ENCODE results near the gene SLC22A4. TPM values are rescaled to one million over a fixed set of nuclear protein-coding genes. Genes with fewer than 3 reads are reported as not detected.

Gene SLC22A4
- total and polyA plus RNA-seq, 2 donors (not counting 1 experiment from before 2014, with no cell fraction given) = 0.18 TPM; not detected in 1

DNA sequence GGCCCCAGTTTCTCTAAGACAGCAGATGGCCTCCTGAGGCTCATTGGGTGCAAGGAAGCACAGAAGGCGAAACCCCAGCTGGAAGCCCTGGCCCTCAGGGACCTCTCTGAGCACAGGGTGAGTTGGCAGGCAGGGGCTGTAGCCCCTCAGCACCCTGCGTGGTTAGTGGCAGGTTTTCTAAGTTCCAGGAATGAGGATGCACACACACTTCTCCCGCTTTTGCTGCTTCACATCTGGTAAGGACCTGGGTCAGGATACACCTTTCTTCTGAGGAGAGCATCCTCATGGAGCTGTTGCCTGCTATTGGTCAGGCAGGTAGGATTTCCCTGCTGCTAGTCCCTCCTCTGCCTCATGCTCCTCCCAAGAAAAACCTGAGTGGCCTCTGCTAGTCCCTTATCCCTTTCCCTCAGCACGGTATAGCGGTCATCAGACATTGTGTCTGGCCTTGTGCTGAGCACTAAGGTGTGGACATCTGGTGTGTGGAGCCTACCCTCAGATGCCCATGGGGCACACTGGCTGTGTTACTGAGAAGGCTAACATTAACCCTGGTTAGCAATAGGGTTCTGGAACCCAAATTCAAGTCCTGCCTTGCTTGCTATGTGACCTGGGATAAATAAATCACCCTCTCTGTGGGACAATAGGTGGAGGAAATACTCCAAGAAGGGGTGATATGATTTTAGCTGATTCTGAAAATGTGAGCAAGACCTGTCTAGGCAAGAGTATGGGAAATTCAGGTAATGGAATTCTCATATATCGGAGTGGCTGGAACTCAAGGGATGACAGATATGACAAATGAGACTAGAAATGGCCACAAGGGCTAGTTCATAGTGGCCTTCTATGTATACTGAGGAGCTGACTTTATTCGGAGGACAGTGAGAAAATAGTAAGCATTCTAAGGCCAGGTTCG lies 1.6 kb downstream of the SLC22A4 start:
- Histone ChIP-seq H3K4me3 (ENCODE audit: control extremely low read depth in 1 of 5, extremely low read depth in 1 of 5, insufficient read depth in 1 of 5, low read depth in 2 of 5, low read length in 4 of 5) (peak overlapping the region in 1 of 5 experiments; percentile 65), H3K9me3 (ENCODE audit: control extremely low read depth in 1 of 3, control insufficient read depth in 2 of 3, insufficient read depth in 1 of 3, low read length in 2 of 3) (peaks cover 0 to 10% (median 0%) of the 10 kb centered on the region in 3 donors), H3K79me2 (ENCODE audit: control insufficient read depth, insufficient read depth, low read length) (no peaks in the 10 kb centered on the region), H3K9ac (ENCODE audit: low read length) (no peak overlapping the region), H3K4me1 (ENCODE audit: control insufficient read depth in 2 of 2, insufficient read depth in 2 of 2, low read length in 2 of 2) (peaks cover 15 to 23% of the 10 kb centered on the region in 2 donors), H3K4me2 (replicated peaks; ENCODE audit: low read depth, low read length, poor library complexity, severe bottlenecking) (peak overlapping the region; percentile 87), H3K27ac (ENCODE audit: low read length in 2 of 2) (no peak overlapping the region), H3K27me3 (replicated peaks in 1 of 4; ENCODE audit: control extremely low read depth in 1 of 4, control insufficient read depth in 3 of 4, insufficient read depth in 4 of 4, low read length in 3 of 4) (peaks cover 0 to 41% (median 24%) of the 10 kb centered on the region in 4 experiments), H3K36me3 (replicated peaks in 1 of 2; ENCODE audit: control extremely low read depth in 1 of 2, control insufficient read depth in 1 of 2, extremely low read depth in 1 of 2, insufficient read depth in 2 of 2, low read length in 1 of 2) (no peaks in the 10 kb centered on the region), H4K20me1 (ENCODE audit: control insufficient read depth, insufficient read depth, low read length, poor library complexity, severe bottlenecking) (no peaks in the 10 kb centered on the region), H2AFZ (ENCODE audit: insufficient read depth, low read depth, low read length, poor library complexity, severe bottlenecking) (peak overlapping the region; percentile 92)
- TF ChIP-seq, protein P1, sequence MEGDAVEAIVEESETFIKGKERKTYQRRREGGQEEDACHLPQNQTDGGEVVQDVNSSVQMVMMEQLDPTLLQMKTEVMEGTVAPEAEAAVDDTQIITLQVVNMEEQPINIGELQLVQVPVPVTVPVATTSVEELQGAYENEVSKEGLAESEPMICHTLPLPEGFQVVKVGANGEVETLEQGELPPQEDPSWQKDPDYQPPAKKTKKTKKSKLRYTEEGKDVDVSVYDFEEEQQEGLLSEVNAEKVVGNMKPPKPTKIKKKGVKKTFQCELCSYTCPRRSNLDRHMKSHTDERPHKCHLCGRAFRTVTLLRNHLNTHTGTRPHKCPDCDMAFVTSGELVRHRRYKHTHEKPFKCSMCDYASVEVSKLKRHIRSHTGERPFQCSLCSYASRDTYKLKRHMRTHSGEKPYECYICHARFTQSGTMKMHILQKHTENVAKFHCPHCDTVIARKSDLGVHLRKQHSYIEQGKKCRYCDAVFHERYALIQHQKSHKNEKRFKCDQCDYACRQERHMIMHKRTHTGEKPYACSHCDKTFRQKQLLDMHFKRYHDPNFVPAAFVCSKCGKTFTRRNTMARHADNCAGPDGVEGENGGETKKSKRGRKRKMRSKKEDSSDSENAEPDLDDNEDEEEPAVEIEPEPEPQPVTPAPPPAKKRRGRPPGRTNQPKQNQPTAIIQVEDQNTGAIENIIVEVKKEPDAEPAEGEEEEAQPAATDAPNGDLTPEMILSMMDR (IDR thresholded peaks at IDR 0.05) = no peak
- TF ChIP-seq EZH2 (IDR thresholded peaks at IDR 0.05; ENCODE audit: borderline replicate concordance, insufficient read depth, low read depth, low read length, poor library complexity, severe bottlenecking) = no peak
- H3K27me3 Mint-ChIP-seq = peaks cover 36% of the 10 kb centered on the region
- no peaks in the 10 kb centered on the region for H3K9me3 Mint-ChIP-seq (ENCODE audit: insufficient read depth)
- ChIA-PET CTCF (interaction anchor here (0.9 to 1.2 kb wide), 2 partner anchors 22 to 86 kb away, joined by 3 to 4 read pairs; no protein-coding TSS in a partner anchor), POLR2A (no interaction called here)
- intact Hi-C loops (cut with micrococcal nuclease) = loop anchor here (10.0 kb wide), 1 partner anchor 209 kb away; no protein-coding TSS in a partner anchor
- H3K4me1 Mint-ChIP-seq = peaks cover 21% of the 10 kb centered on the region
- H3K27ac Mint-ChIP-seq = no peak overlapping the region
- DNase-seq (no peak), ATAC-seq (ENCODE audit: low read depth) (no peak)
- H3K4me3 Mint-ChIP-seq = peak overlapping the region; percentile 92
- 71% methylated on average over 8 of the region's 8 CpGs for WGBS (ENCODE audit: insufficient coverage)
